ENCODE data around the gene ASPDH.

The ASPDH gene

DNA sequence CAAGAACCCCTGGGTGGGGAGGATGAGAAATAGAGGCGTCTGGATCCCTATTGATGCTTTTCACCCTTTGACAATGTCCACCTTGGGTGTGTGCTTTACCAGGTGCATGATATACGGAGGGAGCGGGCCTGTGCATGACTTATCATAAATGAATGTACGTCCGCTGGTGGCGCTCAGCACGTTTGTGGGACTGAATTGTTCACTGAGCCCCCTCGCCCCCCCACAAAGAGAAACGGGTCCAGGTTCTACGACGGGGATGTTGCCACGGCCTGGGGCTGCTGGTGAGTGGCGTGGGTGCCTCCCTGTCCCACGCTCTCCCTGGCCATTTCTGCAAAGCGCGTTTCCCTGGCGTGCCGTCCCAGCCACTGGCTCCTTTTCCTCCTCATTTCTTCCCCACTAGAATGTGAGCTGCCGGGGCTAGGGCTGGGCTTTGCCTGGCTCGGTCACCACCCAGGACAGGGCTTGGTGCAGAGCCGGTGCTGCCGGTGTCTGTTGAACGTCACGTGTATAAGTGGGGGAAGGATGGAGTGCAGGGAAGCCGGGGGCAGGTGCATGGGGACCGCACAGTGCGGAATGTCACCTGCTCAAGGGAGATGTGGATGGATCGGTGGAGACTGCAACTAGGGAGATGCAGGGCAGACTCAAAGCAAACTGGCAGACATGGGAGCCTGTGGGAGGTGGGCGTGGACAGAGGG lies 33.0 kb upstream of the ASPDH start:
- Histone ChIP-seq H3K36me3 (ENCODE audit: insufficient read depth) (no peaks in the 10 kb centered on the region), H3K27ac (no peak overlapping the region), H4K20me1 (ENCODE audit: insufficient read depth) (no peaks in the 10 kb centered on the region), H3K4me1 (ENCODE audit: low read depth, poor library complexity, severe bottlenecking) (no peaks in the 10 kb centered on the region), H3K4me3 (IDR thresholded peaks at IDR 0.05; ENCODE audit: insufficient read depth, low read depth, low read length) (no peak overlapping the region), H3K27me3 (ENCODE audit: insufficient read depth, low read depth) (peaks cover 49% of the 10 kb centered on the region), H3K9ac (no peak overlapping the region), H3K79me2 (ENCODE audit: insufficient read depth, low read depth) (no peaks in the 10 kb centered on the region), H2AFZ (ENCODE audit: low read depth) (no peak overlapping the region), H3K4me2 (no peak overlapping the region)
- TF ChIP-seq, protein P1, sequence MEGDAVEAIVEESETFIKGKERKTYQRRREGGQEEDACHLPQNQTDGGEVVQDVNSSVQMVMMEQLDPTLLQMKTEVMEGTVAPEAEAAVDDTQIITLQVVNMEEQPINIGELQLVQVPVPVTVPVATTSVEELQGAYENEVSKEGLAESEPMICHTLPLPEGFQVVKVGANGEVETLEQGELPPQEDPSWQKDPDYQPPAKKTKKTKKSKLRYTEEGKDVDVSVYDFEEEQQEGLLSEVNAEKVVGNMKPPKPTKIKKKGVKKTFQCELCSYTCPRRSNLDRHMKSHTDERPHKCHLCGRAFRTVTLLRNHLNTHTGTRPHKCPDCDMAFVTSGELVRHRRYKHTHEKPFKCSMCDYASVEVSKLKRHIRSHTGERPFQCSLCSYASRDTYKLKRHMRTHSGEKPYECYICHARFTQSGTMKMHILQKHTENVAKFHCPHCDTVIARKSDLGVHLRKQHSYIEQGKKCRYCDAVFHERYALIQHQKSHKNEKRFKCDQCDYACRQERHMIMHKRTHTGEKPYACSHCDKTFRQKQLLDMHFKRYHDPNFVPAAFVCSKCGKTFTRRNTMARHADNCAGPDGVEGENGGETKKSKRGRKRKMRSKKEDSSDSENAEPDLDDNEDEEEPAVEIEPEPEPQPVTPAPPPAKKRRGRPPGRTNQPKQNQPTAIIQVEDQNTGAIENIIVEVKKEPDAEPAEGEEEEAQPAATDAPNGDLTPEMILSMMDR (conservative IDR thresholded peaks at IDR 0.05; ENCODE audit: low read depth, low read length) = no peak

DNA sequence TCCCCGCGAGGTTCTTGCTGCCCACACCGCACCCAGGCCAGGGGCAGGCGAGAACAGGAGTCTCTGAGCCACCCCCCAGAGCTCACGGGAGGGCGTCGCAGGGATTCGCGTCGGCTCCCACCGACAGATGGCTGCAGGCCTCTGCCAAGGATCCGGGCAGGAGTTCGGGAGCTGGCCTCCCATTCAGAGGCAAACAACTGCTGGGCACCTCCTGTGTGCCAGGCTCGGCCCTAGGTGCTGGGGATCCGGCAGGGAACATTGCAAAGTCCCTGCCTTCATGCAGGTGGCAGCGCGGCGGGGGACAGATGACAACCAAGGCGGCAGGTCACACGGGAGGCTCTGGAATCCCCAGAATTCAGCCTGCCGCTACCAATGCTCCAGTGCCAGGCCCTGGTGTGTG lies 29.2 kb upstream of the ASPDH start:
- no peaks in the 10 kb centered on the region for H3K79me2 ChIP-seq (ENCODE audit: insufficient read depth, low read depth)
- H3K36me3 ChIP-seq (ENCODE audit: insufficient read depth) = no peaks in the 10 kb centered on the region
- TF ChIP-seq, protein P1 (conservative IDR thresholded peaks at IDR 0.05; ENCODE audit: low read depth, low read length) = no peak
- peaks cover 44% of the 10 kb centered on the region for H3K27me3 ChIP-seq (ENCODE audit: insufficient read depth, low read depth)
- no peak overlapping the region for H3K4me3 ChIP-seq (IDR thresholded peaks at IDR 0.05; ENCODE audit: insufficient read depth, low read depth, low read length)
- no peak overlapping the region for H3K9ac ChIP-seq
- no peak overlapping the region for H2AFZ ChIP-seq (ENCODE audit: low read depth)
- H3K27ac ChIP-seq = no peak overlapping the region
- no peak overlapping the region for H3K4me2 ChIP-seq
- H4K20me1 ChIP-seq (ENCODE audit: insufficient read depth) = no peaks in the 10 kb centered on the region
- H3K4me1 ChIP-seq (ENCODE audit: low read depth, poor library complexity, severe bottlenecking) = no peaks in the 10 kb centered on the region

- Histone ChIP-seq H3K27ac (no peak overlapping the region), H3K79me2 (ENCODE audit: insufficient read depth, low read depth) (no peaks in the 10 kb centered on the region), H3K4me1 (ENCODE audit: low read depth, poor library complexity, severe bottlenecking) (no peaks in the 10 kb centered on the region), H2AFZ (ENCODE audit: low read depth) (no peak overlapping the region), H3K27me3 (ENCODE audit: insufficient read depth, low read depth) (peaks cover 58% of the 10 kb centered on the region), H3K9ac (no peak overlapping the region), H3K4me2 (no peak overlapping the region), H3K36me3 (ENCODE audit: insufficient read depth) (no peaks in the 10 kb centered on the region), H3K4me3 (IDR thresholded peaks at IDR 0.05; ENCODE audit: insufficient read depth, low read depth, low read length) (no peak overlapping the region), H4K20me1 (ENCODE audit: insufficient read depth) (no peaks in the 10 kb centered on the region)
- TF ChIP-seq, protein P1 (conservative IDR thresholded peaks at IDR 0.05; ENCODE audit: low read depth, low read length) = peak; percentile 47
Measured at GRCh38 chr19:50537769-50538230, 24.1 kb upstream of the ASPDH start.

DNA sequence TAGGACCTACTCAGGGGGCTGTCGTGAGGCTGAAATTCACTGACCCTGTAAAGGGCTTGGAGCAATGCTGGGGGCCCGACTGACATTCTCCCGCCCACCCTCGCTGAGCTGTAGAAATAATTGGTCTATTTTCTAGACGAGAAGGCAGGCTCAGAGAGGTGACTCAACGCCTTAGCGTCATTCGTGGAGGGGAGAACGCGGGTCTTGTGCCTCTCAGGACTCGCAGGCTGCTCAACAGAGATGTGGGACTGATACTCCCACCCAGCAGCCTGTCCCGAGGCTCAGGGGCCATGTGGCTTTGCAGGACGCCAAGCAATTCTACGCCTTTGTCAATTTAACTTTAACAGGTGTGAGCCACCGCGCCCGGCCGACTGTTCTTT lies 23.6 kb upstream of the ASPDH start:
- no peak overlapping the region for H3K4me2 ChIP-seq
- no peaks in the 10 kb centered on the region for H3K79me2 ChIP-seq (ENCODE audit: insufficient read depth, low read depth)
- no peak overlapping the region for H3K4me3 ChIP-seq (IDR thresholded peaks at IDR 0.05; ENCODE audit: insufficient read depth, low read depth, low read length)
- no peak overlapping the region for H2AFZ ChIP-seq (ENCODE audit: low read depth)
- TF ChIP-seq, protein P1 (conservative IDR thresholded peaks at IDR 0.05; ENCODE audit: low read depth, low read length) = no peak
- H3K27ac ChIP-seq = no peak overlapping the region
- H4K20me1 ChIP-seq (ENCODE audit: insufficient read depth) = no peaks in the 10 kb centered on the region
- H3K27me3 ChIP-seq (ENCODE audit: insufficient read depth, low read depth) = peaks cover 62% of the 10 kb centered on the region
- H3K9ac ChIP-seq = no peak overlapping the region
- H3K36me3 ChIP-seq (ENCODE audit: insufficient read depth) = no peaks in the 10 kb centered on the region
- H3K4me1 ChIP-seq (ENCODE audit: low read depth, poor library complexity, severe bottlenecking) = no peaks in the 10 kb centered on the region
